BE2C (cell line): ENCODE measurements around the gene CASP2.
A peak's percentile ranks its signal among the peaks of the same experiment; 100 is the strongest.

Experiments used
- DNase-seq: peaks from one replicate; pipeline ENCODE4 v3.0.0-alpha.2; 2020
- H3K27me3 ChIP-seq: fragments of 250-450 bp; sonication (Bioruptor Pico); 2 replicates; pipeline ENCODE4 v1.5.1; 2020; ENCODE audit warnings: mild to moderate bottlenecking
- H3K36me3 ChIP-seq: fragments of 250-450 bp; sonication (Bioruptor Pico); 2 replicates; pipeline ENCODE4 v1.5.1; 2020; ENCODE audit warnings: mild to moderate bottlenecking
- H3K4me1 ChIP-seq: fragments of 250-450 bp; sonication (Bioruptor Pico); 2 replicates; pipeline ENCODE4 v1.5.1; 2020
- H3K4me3 ChIP-seq: 2 replicates; pipeline ENCODE4 v1.5.1; 2011; ENCODE audit warnings: low read depth, low read length
- H3K9me3 ChIP-seq: fragments of 250-450 bp; sonication (Bioruptor Pico); 2 replicates; pipeline ENCODE4 v1.5.1; 2020
- CTCF ChIP-seq: IDR thresholded peaks from 2 replicates; pipeline ENCODE4 v1.5.1; 2012; ENCODE audit warnings: mild to moderate bottlenecking, low read depth, low read length

The CASP2 gene

DNA sequence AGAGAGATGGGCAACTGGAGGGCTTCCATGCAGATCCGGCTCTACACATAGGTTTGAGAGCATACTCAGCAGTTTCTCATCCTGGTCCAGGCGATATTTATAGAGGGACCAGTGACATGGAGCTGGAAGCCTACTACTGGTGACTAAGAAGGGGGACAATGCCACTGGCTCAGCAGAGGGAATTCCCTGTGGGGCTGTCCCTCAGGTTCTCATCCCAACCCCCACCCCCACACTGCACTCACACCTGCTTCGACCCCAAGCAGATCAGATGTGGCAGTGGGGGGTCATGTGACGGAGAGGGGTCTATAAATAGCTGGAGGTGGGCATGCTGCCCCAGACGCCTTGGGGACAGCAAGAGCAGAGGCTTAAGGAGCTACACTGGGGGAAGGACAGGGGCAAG, 27.6 kb downstream of the CASP2 start, which contains the start of gene CLCN1:
Gene CLCN1 (plus strand): TSS at position 336 of the 400 bp plus-strand sequence. CDS start 102 bp downstream, outside the sequence.
- no peaks in the 10 kb centered on the region for H3K27me3 ChIP-seq
- H3K4me1 ChIP-seq, result no peaks in the 10 kb centered on the region
- H3K9me3 ChIP-seq, result no peaks in the 10 kb centered on the region
- no peak for TF ChIP-seq CTCF
- no peak within 1 kb of the TSS for H3K4me3 ChIP-seq
- DNase-seq, result no peak
- no peaks in the 10 kb centered on the region for H3K36me3 ChIP-seq

GRCh38 chr7:143316492-143316891, 28.3 kb downstream of the CASP2 start:
- H3K4me3 ChIP-seq, result no peak overlapping the region
- no peaks in the 10 kb centered on the region for H3K27me3 ChIP-seq
- no peak for TF ChIP-seq CTCF
- H3K9me3 ChIP-seq, result no peaks in the 10 kb centered on the region
- no peaks in the 10 kb centered on the region for H3K4me1 ChIP-seq
- no peaks in the 10 kb centered on the region for H3K36me3 ChIP-seq
- DNase-seq, result no peak

- H3K27me3 ChIP-seq, result no peaks in the 10 kb centered on the region
- no peak for TF ChIP-seq CTCF
- H3K36me3 ChIP-seq, result no peaks in the 10 kb centered on the region
- no peak for DNase-seq
- no peak overlapping the region for H3K4me3 ChIP-seq
- no peaks in the 10 kb centered on the region; the same call in 1 of the 2 replicates for H3K4me1 ChIP-seq
- H3K9me3 ChIP-seq, result no peaks in the 10 kb centered on the region
These were observed 30.5 kb downstream of the CASP2 start for GRCh38 chr7:143318661-143319060.

GRCh38 chr7:143320620-143321019, 32.5 kb downstream of the CASP2 start:
- H3K4me1 ChIP-seq, result no peaks in the 10 kb centered on the region; the same call in 1 of the 2 replicates
- DNase-seq, result peak; percentile 25
- H3K9me3 ChIP-seq, result no peaks in the 10 kb centered on the region
- no peaks in the 10 kb centered on the region for H3K36me3 ChIP-seq
- no peak overlapping the region for H3K4me3 ChIP-seq
- no peaks in the 10 kb centered on the region for H3K27me3 ChIP-seq
- no peak for TF ChIP-seq CTCF

- no peaks in the 10 kb centered on the region for H3K36me3 ChIP-seq
- no peak overlapping the region for H3K4me3 ChIP-seq
- no peaks in the 10 kb centered on the region; the same call in 1 of the 2 replicates for H3K4me1 ChIP-seq
- no peaks in the 10 kb centered on the region for H3K27me3 ChIP-seq
- DNase-seq, result no peak
- H3K9me3 ChIP-seq, result no peaks in the 10 kb centered on the region
- no peak for TF ChIP-seq CTCF
These were observed 33.1 kb downstream of the CASP2 start for GRCh38 chr7:143321242-143321641.

DNA sequence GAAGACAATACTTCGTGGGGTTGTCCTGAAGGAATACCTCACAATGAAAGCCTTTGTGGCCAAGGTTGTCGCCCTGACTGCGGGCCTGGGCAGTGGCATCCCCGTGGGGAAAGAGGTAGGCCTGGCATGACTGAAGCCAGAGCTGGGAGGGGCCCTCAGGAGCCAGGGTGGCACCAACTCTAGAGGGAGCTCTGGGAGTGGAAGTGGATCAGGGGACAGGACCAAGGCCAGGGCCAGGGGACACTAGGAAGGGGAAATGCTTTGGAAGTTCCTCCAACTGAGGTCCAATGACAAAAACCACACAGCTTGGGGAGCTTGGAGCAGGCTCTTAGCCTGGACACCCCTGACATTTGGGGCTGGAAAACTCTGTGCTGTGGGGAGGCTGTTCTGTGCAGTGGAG, 33.6 kb downstream of the CASP2 start:
- Histone ChIP-seq H3K4me3 (no peak overlapping the region), H3K9me3 (no peaks in the 10 kb centered on the region), H3K4me1 (no peaks in the 10 kb centered on the region; the same call in 1 of the 2 replicates), H3K27me3 (no peaks in the 10 kb centered on the region), H3K36me3 (no peaks in the 10 kb centered on the region)
- TF ChIP-seq CTCF, result no peak
- DNase-seq, result no peak
